Measurements from ENCODE around the gene LZTS3. TPM values are rescaled to one million over a fixed set of nuclear protein-coding genes. Genes with fewer than 3 reads are reported as not detected.

LZTS3 gene
- total RNA-seq, 1 experiment from 2014 or later = 32.6 TPM

GRCh38 chr20:3161316-3162079, 11.9 kb downstream of the LZTS3 start:
- ChIA-PET CTCF (interaction anchor here (0.6 to 2.1 kb wide), 5 partner anchors 57 to 115 kb away, joined by 3 to 6 read pairs (median 4); no protein-coding TSS in a partner anchor), POLR2A (interaction anchor here (0.6 kb wide), 1 partner anchor 11 kb away, joined by 3 read pairs; no protein-coding TSS in a partner anchor)
- H3K4me1 Mint-ChIP-seq = peaks cover 25% of the 10 kb centered on the region
- DNase-seq (ENCODE audit: low spot score) = no peak
- H3K27ac Mint-ChIP-seq = peak overlapping the region; percentile 72
- peak; percentile 6; the same call in 1 of the 2 replicates for ATAC-seq
- H3K9me3 Mint-ChIP-seq = no peaks in the 10 kb centered on the region; the same call in 1 of the 2 replicates
- H3K4me3 Mint-ChIP-seq = peak overlapping the region; percentile 37
- H3K27me3 Mint-ChIP-seq (ENCODE audit: low read depth) = no peaks in the 10 kb centered on the region
- H3K36me3 Mint-ChIP-seq = peaks cover 2% of the 10 kb centered on the region
- no peak for TF ChIP-seq IRF2 (CRISPR knock-in tag; IDR thresholded peaks at IDR 0.05; ENCODE audit: borderline replicate concordance, low read depth)
- 0 out of 2 replicates have a peak, but pooled peaks have one; percentile 52 for TF ChIP-seq GTF2I (CRISPR knock-in tag; conservative IDR thresholded peaks at IDR 0.05)
- no peak for TF ChIP-seq ATF3 (CRISPR knock-in tag; conservative IDR thresholded peaks at IDR 0.05)
- no peak for TF ChIP-seq CBFB (CRISPR knock-in tag; IDR thresholded peaks at IDR 0.05; ENCODE audit: low read depth)
- TF ChIP-seq ZNF138 (CRISPR knock-in tag; conservative IDR thresholded peaks at IDR 0.05) = no peak

GRCh38 chr20:3160418-3160817, 12.9 kb downstream of the LZTS3 start:
- ATAC-seq = no peak
- CTCF ChIA-PET = interaction anchor here (1.1 to 3.3 kb wide), 6 partner anchors 8 to 156 kb away, joined by 3 to 9 read pairs (median 6); no protein-coding TSS in a partner anchor
- TF ChIP-seq PRRX2 (CRISPR knock-in tag; IDR thresholded peaks at IDR 0.05) (no peak), CBFB (CRISPR knock-in tag; IDR thresholded peaks at IDR 0.05; ENCODE audit: low read depth) (no peak), SP1 (CRISPR knock-in tag; conservative IDR thresholded peaks at IDR 0.05) (no peak), MXD4 (CRISPR knock-in tag; IDR thresholded peaks at IDR 0.05; ENCODE audit: borderline replicate concordance) (no peak), PREB (CRISPR knock-in tag; IDR thresholded peaks at IDR 0.05; ENCODE audit: borderline replicate concordance) (no peak), ZNF396 (CRISPR knock-in tag; IDR thresholded peaks at IDR 0.05; ENCODE audit: borderline replicate concordance) (no peak), NR3C1 (CRISPR knock-in tag; conservative IDR thresholded peaks at IDR 0.05; ENCODE audit: low read depth) (no peak), FOXK1 (CRISPR knock-in tag; IDR thresholded peaks at IDR 0.05) (no peak), SMAD3 (CRISPR knock-in tag; IDR thresholded peaks at IDR 0.05; ENCODE audit: borderline replicate concordance) (no peak), CREB1 (CRISPR knock-in tag; IDR thresholded peaks at IDR 0.05) (no peak), E2F5 (CRISPR knock-in tag; IDR thresholded peaks at IDR 0.05) (no peak), ZNF425 (CRISPR knock-in tag; conservative IDR thresholded peaks at IDR 0.05) (no peak), PRDM15 (CRISPR knock-in tag; IDR thresholded peaks at IDR 0.05) (no peak), TP53 (CRISPR knock-in tag; IDR thresholded peaks at IDR 0.05) (no peak), ZNF532 (CRISPR knock-in tag; IDR thresholded peaks at IDR 0.05; ENCODE audit: borderline replicate concordance) (no peak)

More at GRCh38 chr20:3160418-3160817, 12.9 kb downstream of the LZTS3 start:
- no peak overlapping the region for H3K27ac Mint-ChIP-seq
- H3K4me3 Mint-ChIP-seq = peak overlapping the region; percentile 29
- no peak for DNase-seq (ENCODE audit: low spot score)
- no peaks in the 10 kb centered on the region for H3K27me3 Mint-ChIP-seq (ENCODE audit: low read depth)
- H3K4me1 Mint-ChIP-seq = peaks cover 25% of the 10 kb centered on the region
- peaks cover 2% of the 10 kb centered on the region for H3K36me3 Mint-ChIP-seq
- POLR2A ChIA-PET = interaction anchor here (0.6 to 1.3 kb wide), 4 partner anchors 8 to 15 kb away, joined by 3 to 8 read pairs (median 6); partner anchors contain the start of gene LZTS3
- H3K9me3 Mint-ChIP-seq = no peaks in the 10 kb centered on the region; the same call in 1 of the 2 replicates

Measured in WTC11 (cell line).